Smooth muscle cell (in vitro differentiated cells): Measurements from ENCODE around the gene TGFB2. TPM values are rescaled to one million over a fixed set of nuclear protein-coding genes. Genes with fewer than 3 reads are reported as not detected.
A peak's percentile ranks its signal among the peaks of the same experiment; 100 is the strongest.

Experiments used
- DNase-seq: peaks from one replicate; lab custom pipeline; 2025; ENCODE audit not compliant: unreplicated experiment; lab: John Stamatoyannopoulos, UW
- H2AFZ ChIP-seq: fragments of 200-600 bp; sonication (generic); 2 replicates; pipeline ENCODE4 v1.6.0; 2016; ENCODE audit warnings: antibody characterized with exemption, low read depth, mild to moderate bottlenecking
- H3F3A ChIP-seq: fragments of 200-600 bp; sonication (generic); 2 replicates; pipeline ENCODE4 v1.6.0; 2017; ENCODE audit warnings: antibody characterized with exemption, low read depth
- H3K27ac ChIP-seq: fragments of 200-600 bp; sonication (generic); 2 replicates; pipeline ENCODE4 v1.5.1; 2016; ENCODE audit warnings: low read depth, mild to moderate bottlenecking
- H3K27me3 ChIP-seq: fragments of 200-600 bp; sonication (generic); 2 replicates; pipeline ENCODE4 v1.6.1; 2016; ENCODE audit warnings: low read depth, mild to moderate bottlenecking
- H3K36me3 ChIP-seq: fragments of 200-600 bp; sonication (generic); 2 replicates; pipeline ENCODE4 v1.5.1; 2016; ENCODE audit warnings: low read depth
- H3K4me1 ChIP-seq: fragments of 200-600 bp; sonication (generic); 2 replicates; pipeline ENCODE4 v1.5.1; 2016; ENCODE audit warnings: low read depth
- H3K4me2 ChIP-seq: fragments of 200-600 bp; sonication (generic); 2 replicates; pipeline ENCODE4 v1.6.0; 2016; ENCODE audit warnings: mild to moderate bottlenecking
- H3K4me3 ChIP-seq: fragments of 200-600 bp; sonication (generic); 2 replicates; pipeline ENCODE4 v1.5.1; 2016; ENCODE audit warnings: mild to moderate bottlenecking
- H3K79me2 ChIP-seq: fragments of 200-600 bp; sonication (generic); 2 replicates; pipeline ENCODE4 v1.6.0; 2016; ENCODE audit warnings: low read depth, mild to moderate bottlenecking
- H3K9ac ChIP-seq: fragments of 200-600 bp; sonication (generic); 2 replicates; pipeline ENCODE4 v1.6.0; 2016; ENCODE audit warnings: low read depth
- H3K9me3 ChIP-seq: fragments of 200-600 bp; sonication (generic); replicated peaks from 2 replicates; pipeline ENCODE4 v1.5.1; 2016; ENCODE audit warnings: low read depth
- H4K20me1 ChIP-seq: fragments of 200-600 bp; sonication (generic); 2 replicates; pipeline ENCODE4 v1.6.0; 2016; ENCODE audit warnings: low read depth
- CTCF ChIP-seq: fragments of 200-600 bp; sonication (generic); IDR thresholded peaks from 2 replicates; pipeline ENCODE4 v1.5.1; 2017; ENCODE audit warnings: borderline replicate concordance, mild to moderate bottlenecking, antibody characterized with exemption; ENCODE audit not compliant: insufficient read depth, poor library complexity, severe bottlenecking
- WGBS: methylation state at CpG from one replicate; pipeline ENCODE4 v1.1.7; 2016; ENCODE audit warnings: low lambda C conversion rate; 5-methylcytosine and 5-hydroxymethylcytosine counted together
- polyA plus RNA-seq: library from polyadenylated mRNA; unstranded; fragments of >200 nt; fragmentation: Nextera tagmentation; extraction: Ambion mirVana; gene quantifications from 2 replicates; pipeline ENCODE4 v1.2.1, GENCODE V29; 2016
- total RNA-seq: library from RNA; depleted of rRNA; stranded (reverse); fragments of >200 nt; gene quantifications from 2 replicates; pipeline ENCODE4 v1.2.3, GENCODE V29; 2014

Gene TGFB2
- total and polyA plus RNA-seq, 2 experiments from 2014 or later: 29.1 to 63.3 TPM

- H4K20me1 ChIP-seq: no peaks in the 10 kb centered on the region
- H3K36me3 ChIP-seq: no peaks in the 10 kb centered on the region
- no peak for TF ChIP-seq CTCF
- no peak overlapping the region for H3K4me3 ChIP-seq
- H3K79me2 ChIP-seq: peaks cover 18% of the 10 kb centered on the region
- DNase-seq: no peak
- no peak overlapping the region for H3K27ac ChIP-seq
- H2AFZ ChIP-seq: no peak overlapping the region
- H3K9ac ChIP-seq: no peak overlapping the region
- no peaks in the 10 kb centered on the region for H3K9me3 ChIP-seq
- peaks cover 9% of the 10 kb centered on the region for H3F3A ChIP-seq
- no peak overlapping the region for H3K4me2 ChIP-seq
- no peaks in the 10 kb centered on the region for H3K27me3 ChIP-seq
- peaks cover 2% of the 10 kb centered on the region for H3K4me1 ChIP-seq
These were observed 84.2 kb downstream of the TGFB2 start for GRCh38 chr1:218429301-218429700.

- H3K9me3 ChIP-seq: no peaks in the 10 kb centered on the region
- no peaks in the 10 kb centered on the region for H3K27me3 ChIP-seq
- no peaks in the 10 kb centered on the region for H3K4me1 ChIP-seq
- H3K79me2 ChIP-seq: peaks cover 18% of the 10 kb centered on the region
- no peak overlapping the region for H3K9ac ChIP-seq
- H3K27ac ChIP-seq: peak overlapping the region; percentile 48
- H4K20me1 ChIP-seq: no peaks in the 10 kb centered on the region
- TF ChIP-seq CTCF: no peak
- no peaks in the 10 kb centered on the region for H3K36me3 ChIP-seq
- no peak overlapping the region for H3K4me3 ChIP-seq
- peak overlapping the region; percentile 66 for H3K4me2 ChIP-seq
- WGBS: 75% methylated on average over 1 of the region's 1 CpG
- DNase-seq: no peak
- H3F3A ChIP-seq: peaks cover 9% of the 10 kb centered on the region
- H2AFZ ChIP-seq: no peak overlapping the region
These were observed 85.2 kb downstream of the TGFB2 start for GRCh38 chr1:218430346-218430745.

GRCh38 chr1:218430822-218431221 lies 85.7 kb downstream of the TGFB2 start:
- Histone ChIP-seq H3K27ac (peak overlapping the region; percentile 48), H3K4me1 (no peaks in the 10 kb centered on the region), H4K20me1 (no peaks in the 10 kb centered on the region), H2AFZ (no peak overlapping the region), H3K9me3 (no peaks in the 10 kb centered on the region), H3K36me3 (no peaks in the 10 kb centered on the region), H3K4me2 (peak overlapping the region; percentile 66), H3K9ac (no peak overlapping the region), H3F3A (peaks cover 9% of the 10 kb centered on the region), H3K79me2 (peaks cover 18% of the 10 kb centered on the region), H3K27me3 (no peaks in the 10 kb centered on the region), H3K4me3 (no peak overlapping the region)
- 28% methylated on average over 2 of the region's 2 CpGs for WGBS
- DNase-seq: no peak
- TF ChIP-seq CTCF: no peak

- Histone ChIP-seq H4K20me1 (no peaks in the 10 kb centered on the region), H3K27ac (peak overlapping the region; percentile 48), H3K27me3 (no peaks in the 10 kb centered on the region), H2AFZ (no peak overlapping the region), H3F3A (peaks cover 9% of the 10 kb centered on the region), H3K4me1 (no peaks in the 10 kb centered on the region), H3K9me3 (no peaks in the 10 kb centered on the region), H3K79me2 (peaks cover 11% of the 10 kb centered on the region), H3K4me3 (no peak overlapping the region), H3K4me2 (peak overlapping the region; percentile 66), H3K36me3 (no peaks in the 10 kb centered on the region), H3K9ac (no peak overlapping the region)
- no peak for TF ChIP-seq CTCF
- 21% methylated on average over 1 of the region's 1 CpG for WGBS
- DNase-seq: no peak
These were observed 86.3 kb downstream of the TGFB2 start for GRCh38 chr1:218431476-218431875.
